GM23338 (cell line): Measurements from ENCODE around the gene UBAC1. TPM values are rescaled to one million over a fixed set of nuclear protein-coding genes. Genes with fewer than 3 reads are reported as not detected.

Experiments
- ATAC-seq: fragments of 200-7000 bp; cut with Tn5 transposase; 3 replicates; pipeline ENCODE4 v1.9.1; 2020
- DNase-seq: peaks from one replicate; pipeline ENCODE4 v3.0.0-alpha.2; 2015; ENCODE audit warnings: low spot score
- H2AFZ ChIP-seq: fragments of 200-600 bp; sonication (generic); 2 replicates; pipeline ENCODE4 v1.8.0; 2016; ENCODE audit warnings: antibody characterized with exemption, mild to moderate bottlenecking, moderate library complexity
- H3F3A ChIP-seq: fragments of 200-600 bp; sonication (generic); replicated peaks from 2 replicates; pipeline ENCODE4 v1.8.0; 2017; ENCODE audit warnings: antibody characterized with exemption, mixed run types, low read depth
- H3K27ac ChIP-seq: fragments of 200-600 bp; sonication (generic); 2 replicates; pipeline ENCODE4 v1.6.1; 2016; ENCODE audit warnings: low read depth
- H3K27me3 ChIP-seq: fragments of 200-600 bp; sonication (generic); 2 replicates; pipeline ENCODE4 v1.8.0; 2016; ENCODE audit warnings: mild to moderate bottlenecking, mixed run types, moderate library complexity; ENCODE audit not compliant: insufficient read depth
- H3K36me3 ChIP-seq: fragments of 200-600 bp; sonication (generic); 2 replicates; pipeline ENCODE4 v1.8.0; 2016; ENCODE audit warnings: mild to moderate bottlenecking; ENCODE audit not compliant: insufficient read depth
- H3K4me1 ChIP-seq: fragments of 200-600 bp; sonication (generic); 2 replicates; pipeline ENCODE4 v1.8.0; 2016; ENCODE audit warnings: mild to moderate bottlenecking, moderate library complexity; ENCODE audit not compliant: insufficient read depth
- H3K4me2 ChIP-seq: fragments of 200-600 bp; sonication (generic); 2 replicates; pipeline ENCODE4 v1.7.1; 2017; ENCODE audit warnings: mixed run types
- H3K4me3 ChIP-seq: fragments of 200-600 bp; sonication (generic); 2 replicates; pipeline ENCODE4 v1.6.1; 2016; ENCODE audit warnings: mixed run types
- H3K79me2 ChIP-seq: fragments of 200-600 bp; sonication (generic); replicated peaks from 2 replicates; pipeline ENCODE4 v1.8.0; 2017; ENCODE audit warnings: mild to moderate bottlenecking; ENCODE audit not compliant: insufficient read depth
- H3K9me2 ChIP-seq: fragments of 200-600 bp; sonication (generic); 2 replicates; pipeline ENCODE4 v1.8.0; 2017; ENCODE audit not compliant: insufficient read depth
- H4K20me1 ChIP-seq: fragments of 200-600 bp; sonication (generic); replicated peaks from 2 replicates; pipeline ENCODE4 v1.8.0; 2017; ENCODE audit warnings: mild to moderate bottlenecking; ENCODE audit not compliant: insufficient read depth
- H3K27ac Mint-ChIP-seq: 2 replicates; pipeline ENCODE4 v1.8.0; 2020; ENCODE audit warnings: inconsistent platforms, mild to moderate bottlenecking, moderate library complexity, mixed read lengths
- H3K27me3 Mint-ChIP-seq: 3 replicates; pipeline ENCODE4 v1.8.0; 2022; ENCODE audit warnings: low read depth, mild to moderate bottlenecking, moderate library complexity, mixed read lengths, inconsistent platforms; ENCODE audit not compliant: insufficient read depth, poor library complexity
- H3K36me3 Mint-ChIP-seq: 3 replicates; pipeline ENCODE4 v1.8.0; 2021; ENCODE audit warnings: low read depth, mild to moderate bottlenecking, inconsistent platforms, moderate library complexity, mixed read lengths
- H3K4me1 Mint-ChIP-seq: 3 replicates; pipeline ENCODE4 v1.8.0; 2020; ENCODE audit warnings: mild to moderate bottlenecking, inconsistent platforms, mixed read lengths
- H3K4me3 Mint-ChIP-seq: 3 replicates; pipeline ENCODE4 v1.8.0; 2021; ENCODE audit warnings: moderate library complexity, mild to moderate bottlenecking, inconsistent platforms, mixed read lengths
- H3K9me3 Mint-ChIP-seq: 3 replicates; pipeline ENCODE4 v1.8.0; 2020; ENCODE audit warnings: moderate library complexity, mild to moderate bottlenecking, inconsistent platforms, mixed read lengths
- CREB1 ChIP-seq: fragments of 250-450 bp; sonication (Bioruptor Pico); IDR thresholded peaks from 2 replicates; pipeline ENCODE4 v1.5.0; 2020; ENCODE audit warnings: low read depth, mild to moderate bottlenecking, moderate library complexity
- CTCF ChIP-seq, 2 experiments: fragments of 200-600 bp in 1 of 2; sonication (generic) in 1 of 2; conservative IDR thresholded peaks; 2 replicates each; pipeline versions ENCODE4 v1.5.1 to v1.6.1; 2016 to 2017; ENCODE audit warnings: antibody characterized with exemption in 2 of 2, low read depth in 2 of 2, mild to moderate bottlenecking in 2 of 2, moderate library complexity in 1 of 2
- ETS1 ChIP-seq: IDR thresholded peaks from 2 replicates; pipeline ENCODE4 v1.6.1; 2016; ENCODE audit warnings: antibody characterized with exemption
- EZH2 ChIP-seq: fragments of 200-600 bp; sonication (generic); IDR thresholded peaks from one replicate; pipeline ENCODE4 v1.8.0; 2017; ENCODE audit warnings: antibody characterized with exemption, mild to moderate bottlenecking, low read depth; ENCODE audit not compliant: unreplicated experiment
- EZH2phosphoT487 ChIP-seq: fragments of 200-600 bp; sonication (generic); IDR thresholded peaks from one replicate; pipeline ENCODE4 v1.8.1; 2018; ENCODE audit warnings: antibody characterized with exemption; ENCODE audit not compliant: unreplicated experiment
- JUNB ChIP-seq: IDR thresholded peaks from one replicate; pipeline ENCODE4 v1.6.1; 2016; ENCODE audit warnings: antibody characterized with exemption; ENCODE audit not compliant: unreplicated experiment
- NANOG ChIP-seq: IDR thresholded peaks from 2 replicates; pipeline ENCODE4 v1.6.1; 2016; ENCODE audit warnings: antibody characterized with exemption, borderline replicate concordance
- POLR2AphosphoS5 ChIP-seq: IDR thresholded peaks from 2 replicates; pipeline ENCODE4 v1.6.1; 2016; ENCODE audit warnings: antibody characterized with exemption, low read depth
- REST ChIP-seq: IDR thresholded peaks from one replicate; pipeline ENCODE4 v1.6.1; 2018; ENCODE audit warnings: antibody characterized with exemption; ENCODE audit not compliant: unreplicated experiment
- STAT1 ChIP-seq: IDR thresholded peaks from one replicate; pipeline ENCODE4 v1.6.1; 2016; ENCODE audit warnings: antibody characterized with exemption; ENCODE audit not compliant: unreplicated experiment
- ZNF114 ChIP-seq: fragments of 250-450 bp; sonication (Bioruptor Pico); IDR thresholded peaks from 2 replicates; pipeline ENCODE4 v1.5.0; 2020; ENCODE audit warnings: mild to moderate bottlenecking, moderate library complexity
- ZNF331 ChIP-seq: fragments of 250-450 bp; sonication (Bioruptor Pico); IDR thresholded peaks from 2 replicates; pipeline ENCODE4 v1.5.0; 2020; ENCODE audit warnings: low read depth, mild to moderate bottlenecking, moderate library complexity
- ZNF462 ChIP-seq: fragments of 250-450 bp; sonication (Bioruptor Pico); IDR thresholded peaks from 2 replicates; pipeline ENCODE4 v1.5.0; 2020; ENCODE audit warnings: mild to moderate bottlenecking, moderate library complexity
- polyA plus RNA-seq: library from polyadenylated mRNA; unstranded; fragments of >200 nt; fragmentation: Nextera tagmentation; extraction: Ambion mirVana; gene quantifications from 2 replicates; pipeline ENCODE4 v1.2.1, GENCODE V29; 2016
- total RNA-seq: library from RNA; depleted of rRNA; stranded (reverse); fragments of >200 nt; shearing (Covaris generic); gene quantifications from 2 replicates; pipeline ENCODE4 v1.2.3, GENCODE V29; 2014

The UBAC1 gene
- total and polyA plus RNA-seq, 2 experiments from 2014 or later = 63.2 to 86.6 TPM

- H3K36me3 ChIP-seq = no peaks in the 10 kb centered on the region
- H3K27ac ChIP-seq = no peak overlapping the region
- no peak overlapping the region for H3K4me2 ChIP-seq
- peaks cover 17% of the 10 kb centered on the region for H3K27me3 Mint-ChIP-seq
- no peaks in the 10 kb centered on the region for H3K4me1 ChIP-seq
- H3K4me3 Mint-ChIP-seq = no peak overlapping the region
- ATAC-seq (peak; percentile 82), DNase-seq (peak; percentile 96)
- no peaks in the 10 kb centered on the region for H3K27me3 ChIP-seq
- peaks cover 32% of the 10 kb centered on the region for H3K4me1 Mint-ChIP-seq
- H3K4me3 ChIP-seq = no peak overlapping the region
- peaks cover 3% of the 10 kb centered on the region; the same call in 1 of the 2 replicates for H4K20me1 ChIP-seq
- H3K36me3 Mint-ChIP-seq = no peaks in the 10 kb centered on the region
- H3K79me2 ChIP-seq = no peaks in the 10 kb centered on the region
- H3F3A ChIP-seq = no peaks in the 10 kb centered on the region; the same call in 1 of the 2 replicates
- no peaks in the 10 kb centered on the region for H3K9me3 Mint-ChIP-seq
- no peaks in the 10 kb centered on the region for H3K9me2 ChIP-seq
- no peak overlapping the region for H3K27ac Mint-ChIP-seq
- TF ChIP-seq JUNB (no peak), ZNF331 (CRISPR knock-in tag) (no peak), ZNF462 (CRISPR knock-in tag) (no peak), CREB1 (CRISPR knock-in tag) (peak; percentile 58), POLR2AphosphoS5 (no peak), REST (peak; percentile 98), NANOG (no peak), EZH2phosphoT487 (no peak), ETS1 (0 out of 2 replicates have a peak, but pooled peaks have one; percentile 17), EZH2 (no peak), CTCF (conservative IDR thresholded peaks at IDR 0.05; ENCODE audit: low read depth in 2 of 2) (no peak), ZNF114 (CRISPR knock-in tag) (no peak), STAT1 (no peak)
- no peak overlapping the region for H2AFZ ChIP-seq
These were observed 10.7 kb upstream of the UBAC1 start for GRCh38 chr9:135971892-135972291.
